ENCODE measurements around the gene PPP1R7.
"Not testable (repeated sequence)": the region's sequence is repeated elsewhere in the genome, so short reads cannot be mapped to it uniquely, and the experiment has no call there.

PPP1R7 gene

GRCh38 chr2:241188361-241189092 is 38.3 kb downstream of the PPP1R7 start, which contains the start of gene ANO7:
TSS of gene ANO7 (plus strand) at chr2:241188677. CDS start at chr2:241190064, 1,387 bp downstream.
- Mint-ChIP-seq H3K27ac (peak within 1 kb of the TSS; percentile 11), H3K4me3 (peak within 1 kb of the TSS; percentile 50), H3K36me3 (peaks cover 13% of the 10 kb centered on the region), H3K27me3 (peaks cover 11% of the 10 kb centered on the region), H3K4me1 (peaks cover 22% of the 10 kb centered on the region), H3K9me3 (no peaks in the 10 kb centered on the region)
- ATAC-seq, result peak; percentile 49

- peaks cover 6% of the 10 kb centered on the region for H3K36me3 Mint-ChIP-seq
- no peak overlapping the region for H3K27ac Mint-ChIP-seq
- peaks cover 22% of the 10 kb centered on the region for H3K4me1 Mint-ChIP-seq
- no peak for ATAC-seq
- H3K4me3 Mint-ChIP-seq, result no peak overlapping the region
- H3K9me3 Mint-ChIP-seq, result no peaks in the 10 kb centered on the region
- peaks cover 11% of the 10 kb centered on the region for H3K27me3 Mint-ChIP-seq
Observed at GRCh38 chr2:241189093-241189855, 39.0 kb downstream of the PPP1R7 start.

GRCh38 chr2:241189856-241190201 is 39.6 kb downstream of the PPP1R7 start:
- no peak for ATAC-seq
- no peak overlapping the region for H3K4me3 Mint-ChIP-seq

GRCh38 chr2:241190291-241190981 is 40.2 kb downstream of the PPP1R7 start:
- Mint-ChIP-seq H3K4me3 (no peak overlapping the region), H3K36me3 (no peaks in the 10 kb centered on the region), H3K27ac (peak overlapping the region; percentile 17), H3K9me3 (no peaks in the 10 kb centered on the region), H3K4me1 (peaks cover 22% of the 10 kb centered on the region), H3K27me3 (peaks cover 11% of the 10 kb centered on the region)
- ATAC-seq, result peak; percentile 27

More at GRCh38 chr2:241189856-241190201, 39.6 kb downstream of the PPP1R7 start:
- H3K27me3 Mint-ChIP-seq, result peaks cover 11% of the 10 kb centered on the region
- H3K9me3 Mint-ChIP-seq, result no peaks in the 10 kb centered on the region
- H3K4me1 Mint-ChIP-seq, result peaks cover 22% of the 10 kb centered on the region
- no peak overlapping the region for H3K27ac Mint-ChIP-seq
- peaks cover under 1% of the 10 kb centered on the region for H3K36me3 Mint-ChIP-seq

GRCh38 chr2:241191081-241191480 is 40.8 kb downstream of the PPP1R7 start:
- peaks cover 22% of the 10 kb centered on the region for H3K4me1 Mint-ChIP-seq
- H3K27ac Mint-ChIP-seq, result no peak overlapping the region
- no peaks in the 10 kb centered on the region for H3K9me3 Mint-ChIP-seq
- no peaks in the 10 kb centered on the region for H3K36me3 Mint-ChIP-seq
- peaks cover 11% of the 10 kb centered on the region for H3K27me3 Mint-ChIP-seq
- H3K4me3 Mint-ChIP-seq, result no peak overlapping the region
- no peak for ATAC-seq

- no peak for ATAC-seq
- Mint-ChIP-seq H3K4me1 (peaks cover 5% of the 10 kb centered on the region), H3K27ac (no peak overlapping the region), H3K36me3 (no peaks in the 10 kb centered on the region), H3K27me3 (no peaks in the 10 kb centered on the region), H3K4me3 (no peak overlapping the region), H3K9me3 (no peaks in the 10 kb centered on the region)
Observed at GRCh38 chr2:241193271-241193670, 43.0 kb downstream of the PPP1R7 start.

GRCh38 chr2:241194811-241195210 is 44.5 kb downstream of the PPP1R7 start:
- Mint-ChIP-seq H3K4me1 (no peaks in the 10 kb centered on the region), H3K36me3 (no peaks in the 10 kb centered on the region), H3K4me3 (no peak overlapping the region), H3K27me3 (no peaks in the 10 kb centered on the region), H3K27ac (no peak overlapping the region), H3K9me3 (no peaks in the 10 kb centered on the region)
- ATAC-seq, result no peak

- ATAC-seq, result peak; percentile 29
Observed at GRCh38 chr2:241195506-241196130, 45.4 kb downstream of the PPP1R7 start.

GRCh38 chr2:241197246-241197645 is 47.0 kb downstream of the PPP1R7 start:
- H3K9me3 Mint-ChIP-seq, H3K36me3 Mint-ChIP-seq, H3K27me3 Mint-ChIP-seq, H3K4me3 Mint-ChIP-seq, H3K27ac Mint-ChIP-seq, ATAC-seq, H3K4me1 Mint-ChIP-seq: not testable (repeated sequence)

More at GRCh38 chr2:241195506-241196130, 45.4 kb downstream of the PPP1R7 start:
- Mint-ChIP-seq H3K36me3 (no peaks in the 10 kb centered on the region), H3K27ac (no peak overlapping the region), H3K9me3 (no peaks in the 10 kb centered on the region), H3K27me3 (no peaks in the 10 kb centered on the region), H3K4me1 (no peaks in the 10 kb centered on the region), H3K4me3 (no peak overlapping the region)

- Mint-ChIP-seq H3K27ac (no peak overlapping the region), H3K36me3 (no peaks in the 10 kb centered on the region), H3K9me3 (no peaks in the 10 kb centered on the region), H3K4me1 (no peaks in the 10 kb centered on the region), H3K4me3 (no peak overlapping the region), H3K27me3 (no peaks in the 10 kb centered on the region)
- ATAC-seq, result no peak
Observed at GRCh38 chr2:241197947-241198346, 47.7 kb downstream of the PPP1R7 start.

GRCh38 chr2:241198381-241199279 is 48.4 kb downstream of the PPP1R7 start:
- Mint-ChIP-seq H3K4me1 (no peaks in the 10 kb centered on the region), H3K9me3 (no peaks in the 10 kb centered on the region), H3K36me3 (no peaks in the 10 kb centered on the region), H3K27me3 (peaks cover under 1% of the 10 kb centered on the region), H3K27ac (no peak overlapping the region), H3K4me3 (no peak overlapping the region)
- no peak for ATAC-seq

- H3K4me1 Mint-ChIP-seq, result no peaks in the 10 kb centered on the region
- H3K9me3 Mint-ChIP-seq, result no peaks in the 10 kb centered on the region
- ATAC-seq, result no peak
- no peaks in the 10 kb centered on the region for H3K36me3 Mint-ChIP-seq
- H3K4me3 Mint-ChIP-seq, result no peak overlapping the region
- H3K27me3 Mint-ChIP-seq, result peaks cover 6% of the 10 kb centered on the region
- no peak overlapping the region for H3K27ac Mint-ChIP-seq
Observed at GRCh38 chr2:241199286-241199685, 49.0 kb downstream of the PPP1R7 start.

GRCh38 chr2:241199897-241200821 is 49.9 kb downstream of the PPP1R7 start:
- no peak overlapping the region for H3K27ac Mint-ChIP-seq
- H3K4me3 Mint-ChIP-seq, result no peak overlapping the region
- H3K36me3 Mint-ChIP-seq, result no peaks in the 10 kb centered on the region
- H3K27me3 Mint-ChIP-seq, result peaks cover 14% of the 10 kb centered on the region
- no peaks in the 10 kb centered on the region for H3K4me1 Mint-ChIP-seq
- ATAC-seq, result no peak
- no peaks in the 10 kb centered on the region for H3K9me3 Mint-ChIP-seq
